NOMO-1 (cell line): ENCODE data around the gene CRYZL1.

Experiments
- DNase-seq, 2 experiments: peaks; one replicate each; lab custom pipeline; 2025; ENCODE audit not compliant: unreplicated experiment in 2 of 2; lab: John Stamatoyannopoulos, UW

CRYZL1 gene

GRCh38 chr21:33542640-33543504 lies 98.7 kb downstream of the CRYZL1 start, which contains the start of gene SON:
SON (plus strand) TSS chr21:33543038; CDS start chr21:33543093, 55 bp downstream.
- peak; percentile 98 to 99 for DNase-seq

- DNase-seq, result peak; percentile 79 to 80
These were observed 99.5 kb downstream of the CRYZL1 start, which contains the start of gene GART for GRCh38 chr21:33541756-33542639. GART (minus strand) TSS chr21:33542117; CDS start chr21:33539315, 2,802 bp downstream.

- DNase-seq, result peak in 1 of 2 experiments; percentile 34
These were observed 100.3 kb downstream of the CRYZL1 start for GRCh38 chr21:33541105-33541711.

DNA sequence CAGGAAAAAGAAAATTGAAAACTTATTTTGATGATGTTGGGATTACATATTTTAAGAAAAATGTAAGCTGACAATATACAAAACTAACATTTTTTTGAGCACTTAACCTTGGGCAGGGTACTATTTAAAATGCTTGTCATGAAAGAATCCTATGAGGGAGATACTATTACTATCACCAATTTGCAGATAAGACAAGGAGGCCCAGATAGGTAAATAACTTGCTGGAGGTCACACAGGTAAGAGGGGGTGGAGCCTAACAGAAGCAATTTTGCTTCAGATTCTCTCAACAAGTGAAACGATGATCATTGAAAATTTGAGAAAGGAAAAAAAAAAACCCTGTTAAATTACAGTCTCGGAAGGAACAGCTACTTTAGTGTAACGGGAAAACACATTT lies 100.8 kb downstream of the CRYZL1 start:
- DNase-seq, result no peak

- DNase-seq, result no peak
These were observed 101.9 kb downstream of the CRYZL1 start for GRCh38 chr21:33539616-33540015.
